AG10803 (cell line): ENCODE data around the gene TP53I11.
A peak's percentile ranks its signal among the peaks of the same experiment; 100 is the strongest.

ENCODE experiments used
- DNase-seq: peaks from one replicate; pipeline ENCODE4 v3.0.0; 2010; ENCODE audit warnings: low read depth
- H3K4me3 ChIP-seq: 2 replicates; pipeline ENCODE4 v1.5.1; 2011; ENCODE audit warnings: mild to moderate bottlenecking, low read length, control low read depth
- TF ChIP-seq, protein P1 (sequence below): conservative IDR thresholded peaks from 2 replicates; pipeline ENCODE4 v1.5.1; 2011; ENCODE audit warnings: mild to moderate bottlenecking, low read length, control low read depth, inconsistent platforms

TP53I11 gene

DNA sequence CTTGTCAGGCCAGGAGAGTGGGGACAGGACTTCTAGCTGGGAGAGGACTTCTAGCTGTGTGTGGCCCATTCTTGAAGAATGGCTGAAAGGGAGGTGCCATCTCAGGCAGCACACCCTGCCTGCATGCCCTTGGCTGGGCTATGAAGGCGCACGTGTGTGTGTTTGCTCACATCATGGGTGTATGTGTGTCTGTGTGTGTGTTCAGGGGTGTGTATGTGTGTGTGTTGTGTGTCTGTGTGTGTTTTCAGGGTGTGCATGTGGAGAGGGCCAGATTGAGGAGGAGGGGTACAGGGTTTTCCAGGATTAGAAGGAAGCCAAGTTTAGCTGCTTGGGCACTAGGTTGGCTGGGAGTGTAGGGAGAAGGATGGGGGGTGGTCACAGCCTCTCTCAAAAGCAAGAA lies 16.6 kb downstream of the TP53I11 start:
- TF ChIP-seq, protein P1, sequence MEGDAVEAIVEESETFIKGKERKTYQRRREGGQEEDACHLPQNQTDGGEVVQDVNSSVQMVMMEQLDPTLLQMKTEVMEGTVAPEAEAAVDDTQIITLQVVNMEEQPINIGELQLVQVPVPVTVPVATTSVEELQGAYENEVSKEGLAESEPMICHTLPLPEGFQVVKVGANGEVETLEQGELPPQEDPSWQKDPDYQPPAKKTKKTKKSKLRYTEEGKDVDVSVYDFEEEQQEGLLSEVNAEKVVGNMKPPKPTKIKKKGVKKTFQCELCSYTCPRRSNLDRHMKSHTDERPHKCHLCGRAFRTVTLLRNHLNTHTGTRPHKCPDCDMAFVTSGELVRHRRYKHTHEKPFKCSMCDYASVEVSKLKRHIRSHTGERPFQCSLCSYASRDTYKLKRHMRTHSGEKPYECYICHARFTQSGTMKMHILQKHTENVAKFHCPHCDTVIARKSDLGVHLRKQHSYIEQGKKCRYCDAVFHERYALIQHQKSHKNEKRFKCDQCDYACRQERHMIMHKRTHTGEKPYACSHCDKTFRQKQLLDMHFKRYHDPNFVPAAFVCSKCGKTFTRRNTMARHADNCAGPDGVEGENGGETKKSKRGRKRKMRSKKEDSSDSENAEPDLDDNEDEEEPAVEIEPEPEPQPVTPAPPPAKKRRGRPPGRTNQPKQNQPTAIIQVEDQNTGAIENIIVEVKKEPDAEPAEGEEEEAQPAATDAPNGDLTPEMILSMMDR, result no peak
- no peak for DNase-seq
- H3K4me3 ChIP-seq, result no peak overlapping the region

DNA sequence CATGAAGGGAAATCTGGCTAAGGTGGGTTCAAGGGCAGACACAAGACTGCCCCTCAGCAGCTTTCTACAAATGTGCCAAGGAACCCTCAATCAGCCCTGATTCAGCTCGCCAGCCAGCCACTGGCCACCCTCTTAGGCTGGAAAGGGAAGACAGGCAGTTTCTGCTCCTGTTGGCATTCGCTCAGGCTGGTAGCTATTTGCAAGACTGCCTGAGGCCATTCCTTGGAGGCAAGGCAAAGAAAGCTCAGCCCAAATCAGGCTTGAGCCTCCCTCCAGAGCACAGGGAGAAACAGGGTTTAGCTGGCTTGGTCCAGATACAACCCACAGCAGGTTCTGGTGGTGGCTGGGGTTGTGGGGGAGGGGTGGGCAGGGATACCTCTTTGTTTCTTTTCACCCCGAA lies 19.2 kb downstream of the TP53I11 start:
- H3K4me3 ChIP-seq, result no peak overlapping the region
- TF ChIP-seq, protein P1, result no peak
- no peak for DNase-seq

DNA sequence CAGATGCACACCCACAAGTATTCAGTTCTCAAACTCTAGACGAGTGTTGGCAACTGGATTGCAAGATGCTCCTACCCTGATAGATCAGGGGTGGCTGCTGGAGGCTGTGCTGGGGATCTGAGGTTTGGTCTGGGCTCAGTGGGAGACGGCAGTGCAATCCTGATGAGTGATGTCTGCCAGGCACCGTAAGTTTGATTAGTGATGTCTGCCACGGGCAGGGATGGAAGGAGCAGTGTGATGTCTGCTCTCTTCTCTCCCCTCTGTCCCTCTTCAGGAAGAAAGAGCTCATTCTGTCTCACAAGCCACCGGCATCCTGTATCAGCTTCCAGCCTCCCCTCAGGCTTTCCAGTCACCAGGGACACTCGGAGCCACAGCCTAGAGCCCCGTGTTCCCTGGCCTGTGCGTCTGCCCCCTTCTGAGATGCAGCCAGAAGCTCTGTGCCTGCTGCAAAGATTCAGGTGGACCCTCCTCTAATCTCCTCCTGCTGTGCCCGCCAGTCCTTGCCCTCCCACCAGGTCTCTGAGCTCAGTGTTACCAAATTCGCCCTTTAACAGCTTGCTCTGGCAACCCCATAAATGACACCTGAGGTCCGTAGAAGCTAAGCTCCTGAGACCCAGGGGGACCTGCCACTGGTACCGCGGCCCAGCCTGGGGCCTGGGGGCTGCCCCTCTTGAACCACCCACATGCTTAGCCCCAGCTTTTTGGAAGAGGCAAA lies 19.9 kb downstream of the TP53I11 start:
- no peak for DNase-seq
- TF ChIP-seq, protein P1, result no peak
- H3K4me3 ChIP-seq, result no peak overlapping the region

DNA sequence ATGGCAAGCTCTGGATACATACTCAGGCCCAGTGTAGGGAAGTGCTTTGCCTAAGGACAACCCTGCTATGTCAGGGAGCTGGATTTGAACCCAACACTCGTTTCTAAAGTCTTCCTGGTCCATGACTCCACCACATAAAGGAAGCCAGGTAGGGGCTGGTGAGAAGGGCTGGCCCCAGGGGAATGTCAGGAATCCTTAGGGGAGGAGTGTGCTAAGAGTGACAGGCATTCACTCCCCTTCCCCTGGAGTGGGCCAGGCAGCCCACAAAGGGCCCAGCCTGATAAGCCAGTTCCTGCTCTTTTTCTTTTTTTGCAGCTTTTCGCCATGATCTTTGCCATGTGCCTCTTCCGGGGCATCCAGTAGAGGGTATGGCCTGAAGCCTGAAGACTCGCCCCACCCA lies 21.9 kb downstream of the TP53I11 start:
- TF ChIP-seq, protein P1, result no peak
- no peak for DNase-seq

DNA sequence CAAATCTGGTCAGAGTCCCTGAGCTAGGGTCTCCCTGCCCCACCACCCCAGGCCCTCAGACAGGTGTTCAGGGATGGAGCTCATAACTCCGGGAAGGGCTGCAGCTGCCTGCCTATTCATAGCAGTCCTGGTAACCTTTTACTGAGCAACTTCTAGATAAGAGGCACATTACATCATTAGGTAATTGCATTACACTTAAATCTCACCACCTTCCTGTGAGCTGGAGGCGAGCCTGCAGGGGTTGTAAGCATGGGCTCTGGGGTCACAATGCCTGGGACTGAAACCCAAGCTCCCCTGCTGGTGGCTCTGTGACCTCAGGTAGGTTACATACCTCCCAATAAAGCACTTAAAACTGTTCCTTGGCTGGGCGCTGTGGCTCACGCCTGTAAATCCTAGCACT lies 22.5 kb downstream of the TP53I11 start:
- TF ChIP-seq, protein P1, result no peak
- H3K4me3 ChIP-seq, result no peak overlapping the region
- DNase-seq, result no peak

More for the DNA sequence above, 21.9 kb downstream of the TP53I11 start:
- no peak overlapping the region for H3K4me3 ChIP-seq

DNA sequence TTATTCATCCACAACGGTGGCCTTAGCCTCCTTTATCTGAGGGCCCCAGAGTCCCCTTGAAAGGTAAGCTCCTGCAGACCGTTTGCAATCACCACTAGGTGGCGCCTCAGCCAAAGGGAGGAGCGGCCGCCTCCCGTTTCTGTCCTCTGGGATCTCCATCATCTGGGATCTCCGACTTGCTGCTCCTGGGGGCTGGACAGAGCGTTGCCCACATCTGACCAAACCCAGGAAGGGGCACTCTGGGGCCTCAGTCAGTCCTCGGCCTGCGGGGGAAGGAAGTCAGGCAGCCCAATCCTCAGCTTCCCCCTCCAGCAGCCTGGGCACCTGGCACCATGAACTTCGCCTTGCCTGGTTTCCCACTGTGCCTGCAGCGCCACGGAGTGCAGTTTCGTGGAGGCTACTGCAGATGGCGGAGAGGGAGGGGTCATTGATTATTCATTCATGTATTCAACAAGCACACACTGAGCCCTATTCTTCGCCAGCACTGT lies 23.5 kb downstream of the TP53I11 start:
- DNase-seq, result peak; percentile 60
- H3K4me3 ChIP-seq, result no peak overlapping the region
- TF ChIP-seq, protein P1, result peak; percentile 83

DNA sequence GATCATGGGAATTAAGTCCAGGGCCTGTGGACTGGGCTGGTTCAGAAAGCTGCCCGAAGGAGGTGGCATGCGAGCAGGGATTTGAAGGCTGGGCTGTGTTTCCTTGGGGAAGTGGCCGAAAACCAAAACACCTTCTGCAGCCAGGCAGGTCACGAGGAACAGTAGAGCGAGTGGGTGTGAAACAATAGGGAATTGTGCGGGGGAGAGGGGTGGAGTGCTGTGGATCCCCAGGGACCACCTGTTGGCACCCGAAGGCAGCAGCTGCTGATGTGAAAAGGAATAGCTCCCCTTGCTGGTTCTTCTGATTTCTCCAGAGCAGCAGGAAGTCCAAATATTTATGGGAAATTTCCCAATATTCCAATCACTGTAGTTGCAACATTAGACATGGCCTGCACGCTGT lies 24.6 kb downstream of the TP53I11 start:
- no peak for DNase-seq
- TF ChIP-seq, protein P1, result no peak
- H3K4me3 ChIP-seq, result no peak overlapping the region
